HUDEP-2 (cell line): ENCODE measurements around the gene ZNF614.
"Not testable (repeated sequence)": the region's sequence is repeated elsewhere in the genome, so short reads cannot be mapped to it uniquely, and the experiment has no call there.

ENCODE experiments used
- DNase-seq, 76 experiments: peaks; one replicate each; lab custom pipeline; 2025; ENCODE audit not compliant: unreplicated experiment in 76 of 76; lab: John Stamatoyannopoulos, UW

ZNF614 gene

GRCh38 chr19:52028027-52028779 is at the start of gene ZNF614:
TSS of gene ZNF614 (minus strand) at chr19:52028379. CDS start at chr19:52025745, 2,634 bp downstream.
- DNase-seq: peak in 74 of 76 experiments; percentile 10 to 95 (median 72)

- no peak for DNase-seq
Measured at GRCh38 chr19:52070496-52070895, 42.3 kb upstream of the ZNF614 start.

- DNase-seq: no peak
Measured at GRCh38 chr19:52069653-52070052, 41.5 kb upstream of the ZNF614 start.

- DNase-seq: no peak
Measured at GRCh38 chr19:52066258-52066863, 38.2 kb upstream of the ZNF614 start.

GRCh38 chr19:52065399-52065798 is 37.2 kb upstream of the ZNF614 start:
- no peak for DNase-seq

GRCh38 chr19:52056480-52056879 is 28.3 kb upstream of the ZNF614 start:
- not testable (repeated sequence) for DNase-seq

- not testable (repeated sequence) for DNase-seq
Measured at GRCh38 chr19:52051736-52052135, 23.6 kb upstream of the ZNF614 start.

GRCh38 chr19:52048555-52049501 is 20.6 kb upstream of the ZNF614 start, which contains the start of gene ZNF432:
TSS of gene ZNF432 (minus strand) at chr19:52048838. CDS start at chr19:52046868, 1,970 bp downstream.
- DNase-seq: peak in 70 of 76 experiments; percentile 9 to 89 (median 70)

GRCh38 chr19:52039169-52039568 is 11.0 kb upstream of the ZNF614 start:
- DNase-seq: no peak

- no peak for DNase-seq
Measured at GRCh38 chr19:52034051-52034728, 6.0 kb upstream of the ZNF614 start.

- DNase-seq: peak in 4 of 76 experiments; percentile 26 to 52 (median 36)
Measured at GRCh38 chr19:52028780-52029123, 573 bp upstream of the ZNF614 start.

- not testable (repeated sequence) for DNase-seq
Measured at GRCh38 chr19:52026255-52026990, 1.8 kb downstream of the ZNF614 start.

GRCh38 chr19:52024478-52024877 is 3.7 kb downstream of the ZNF614 start:
- not testable (repeated sequence) for DNase-seq

GRCh38 chr19:52022193-52022592 is 6.0 kb downstream of the ZNF614 start:
- DNase-seq: no peak

GRCh38 chr19:52020506-52020905 is 7.7 kb downstream of the ZNF614 start:
- no peak for DNase-seq

- no peak for DNase-seq
Measured at GRCh38 chr19:52010674-52011073, 17.5 kb downstream of the ZNF614 start.

GRCh38 chr19:52007806-52008557 is 20.2 kb downstream of the ZNF614 start, which contains the start of gene ZNF615:
TSS of gene ZNF615 (minus strand) at chr19:52008211. CDS start at chr19:52003711, 4,500 bp downstream.
- DNase-seq: peak in 64 of 76 experiments; percentile 9 to 89 (median 71)

- DNase-seq: no peak
Measured at GRCh38 chr19:52007451-52007805, 20.8 kb downstream of the ZNF614 start.
